Thoracic aorta (tissue), 2 donors: ENCODE data around the gene PKD1L1. TPM values are rescaled to one million over a fixed set of nuclear protein-coding genes. Genes with fewer than 3 reads are reported as not detected.
A peak's percentile ranks its signal among the peaks of the same experiment; 100 is the strongest.

ENCODE experiments used
- ATAC-seq: fragments of 150-250 bp; one replicate; pipeline ENCODE4 v1.8.0; 2017; ENCODE audit warnings: low read depth; ENCODE audit not compliant: insufficient number of reproducible peaks, low FRiP score
- DNase-seq: peaks from one replicate; pipeline ENCODE4 v3.0.0-alpha.2; 2020; ENCODE audit warnings: low spot score
- H3K27ac ChIP-seq, 2 donors: fragments of 200-600 bp; sonication (generic); 1 replicate in 1 of 2; 2 replicates in 1 of 2; pipeline ENCODE4 v1.5.1; 2016; ENCODE audit warnings: mild to moderate bottlenecking in 2 of 2, moderate library complexity in 2 of 2
- H3K27me3 ChIP-seq: fragments of 200-600 bp; sonication (generic); replicated peaks from 2 replicates; pipeline ENCODE4 v1.6.0; 2016; ENCODE audit warnings: mild to moderate bottlenecking; ENCODE audit not compliant: insufficient read depth
- H3K36me3 ChIP-seq: fragments of 200-600 bp; sonication (generic); one replicate; pipeline ENCODE4 v1.5.1; 2016
- H3K4me1 ChIP-seq, 2 donors: fragments of 200-600 bp; sonication (generic); 1 replicate in 1 of 2; 2 replicates in 1 of 2; pipeline versions ENCODE4 v1.5.1 to v1.6.0; 2016; ENCODE audit warnings: low read depth in 2 of 2, mild to moderate bottlenecking in 1 of 2; ENCODE audit not compliant: control insufficient read depth in 1 of 2
- H3K4me3 ChIP-seq: fragments of 200-600 bp; sonication (generic); 2 replicates; pipeline ENCODE4 v1.5.1; 2016; ENCODE audit warnings: mild to moderate bottlenecking
- H3K9me3 ChIP-seq: fragments of 200-600 bp; sonication (generic); 2 replicates; pipeline ENCODE4 v1.5.1; 2016
- total RNA-seq, 2 donors: library from RNA; depleted of rRNA; stranded (reverse); fragments of >200 nt; gene quantifications; one replicate each; pipeline versions ENCODE4 v1.1.0 to v1.2.3, GENCODE V29; 2016
- TF ChIP-seq, protein P1 (sequence below): fragments of 200-600 bp; sonication (generic); IDR thresholded peaks from one replicate; pipeline ENCODE4 v1.5.1; 2019; ENCODE audit warnings: antibody characterized with exemption

Gene PKD1L1, protein sequence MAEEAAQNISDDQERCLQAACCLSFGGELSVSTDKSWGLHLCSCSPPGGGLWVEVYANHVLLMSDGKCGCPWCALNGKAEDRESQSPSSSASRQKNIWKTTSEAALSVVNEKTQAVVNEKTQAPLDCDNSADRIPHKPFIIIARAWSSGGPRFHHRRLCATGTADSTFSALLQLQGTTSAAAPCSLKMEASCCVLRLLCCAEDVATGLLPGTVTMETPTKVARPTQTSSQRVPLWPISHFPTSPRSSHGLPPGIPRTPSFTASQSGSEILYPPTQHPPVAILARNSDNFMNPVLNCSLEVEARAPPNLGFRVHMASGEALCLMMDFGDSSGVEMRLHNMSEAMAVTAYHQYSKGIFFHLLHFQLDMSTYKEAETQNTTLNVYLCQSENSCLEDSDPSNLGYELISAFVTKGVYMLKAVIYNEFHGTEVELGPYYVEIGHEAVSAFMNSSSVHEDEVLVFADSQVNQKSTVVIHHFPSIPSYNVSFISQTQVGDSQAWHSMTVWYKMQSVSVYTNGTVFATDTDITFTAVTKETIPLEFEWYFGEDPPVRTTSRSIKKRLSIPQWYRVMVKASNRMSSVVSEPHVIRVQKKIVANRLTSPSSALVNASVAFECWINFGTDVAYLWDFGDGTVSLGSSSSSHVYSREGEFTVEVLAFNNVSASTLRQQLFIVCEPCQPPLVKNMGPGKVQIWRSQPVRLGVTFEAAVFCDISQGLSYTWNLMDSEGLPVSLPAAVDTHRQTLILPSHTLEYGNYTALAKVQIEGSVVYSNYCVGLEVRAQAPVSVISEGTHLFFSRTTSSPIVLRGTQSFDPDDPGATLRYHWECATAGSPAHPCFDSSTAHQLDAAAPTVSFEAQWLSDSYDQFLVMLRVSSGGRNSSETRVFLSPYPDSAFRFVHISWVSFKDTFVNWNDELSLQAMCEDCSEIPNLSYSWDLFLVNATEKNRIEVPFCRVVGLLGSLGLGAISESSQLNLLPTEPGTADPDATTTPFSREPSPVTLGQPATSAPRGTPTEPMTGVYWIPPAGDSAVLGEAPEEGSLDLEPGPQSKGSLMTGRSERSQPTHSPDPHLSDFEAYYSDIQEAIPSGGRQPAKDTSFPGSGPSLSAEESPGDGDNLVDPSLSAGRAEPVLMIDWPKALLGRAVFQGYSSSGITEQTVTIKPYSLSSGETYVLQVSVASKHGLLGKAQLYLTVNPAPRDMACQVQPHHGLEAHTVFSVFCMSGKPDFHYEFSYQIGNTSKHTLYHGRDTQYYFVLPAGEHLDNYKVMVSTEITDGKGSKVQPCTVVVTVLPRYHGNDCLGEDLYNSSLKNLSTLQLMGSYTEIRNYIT (N-terminal part only)
- total RNA-seq, result under 1 TPM; 0.14 to 0.85 TPM

DNA sequence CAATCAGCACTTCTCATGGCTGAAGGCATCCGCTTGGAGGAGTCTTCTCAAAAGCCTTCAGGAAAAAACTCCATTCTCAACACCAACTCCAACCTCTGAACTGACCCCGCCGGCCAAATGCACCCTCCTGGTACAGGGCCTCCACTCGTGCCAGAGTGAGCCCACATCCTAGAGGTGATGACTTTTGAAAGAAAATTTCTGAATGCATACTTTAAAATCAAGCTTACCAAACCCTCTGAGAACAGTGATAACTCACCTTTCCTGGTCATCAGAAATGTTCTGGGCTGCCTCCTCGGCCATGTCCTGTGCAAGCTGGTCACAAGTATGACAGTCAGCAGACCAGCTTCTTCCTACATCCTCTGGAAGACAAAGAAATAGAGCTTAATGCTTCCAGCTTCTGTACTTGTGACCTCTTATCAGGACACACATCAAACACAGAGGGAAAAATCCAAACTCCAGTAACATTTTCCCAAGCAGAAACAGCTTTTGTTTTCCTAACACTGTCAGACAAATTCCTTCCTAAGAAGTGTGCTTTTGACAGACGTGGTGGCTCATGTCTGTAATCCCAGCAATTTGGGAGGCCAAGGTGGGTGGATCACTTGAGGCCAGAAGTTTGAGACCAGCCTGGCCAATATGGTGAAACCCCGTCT lies at the start of gene PKD1L1:
Gene PKD1L1 (minus strand): TSS at position 326 of the 650 bp plus-strand sequence. CDS start 26 bp downstream, at position 300.
- DNase-seq (no peak), ATAC-seq (no peak)
- Histone ChIP-seq H3K27ac (no peak within 1 kb of the TSS), H3K36me3 (no peaks in the 10 kb centered on the region), H3K27me3 (no peaks in the 10 kb centered on the region), H3K4me1 (no peaks in the 10 kb centered on the region), H3K4me3 (no peak within 1 kb of the TSS), H3K9me3 (no peaks in the 10 kb centered on the region)
- TF ChIP-seq, protein P1, sequence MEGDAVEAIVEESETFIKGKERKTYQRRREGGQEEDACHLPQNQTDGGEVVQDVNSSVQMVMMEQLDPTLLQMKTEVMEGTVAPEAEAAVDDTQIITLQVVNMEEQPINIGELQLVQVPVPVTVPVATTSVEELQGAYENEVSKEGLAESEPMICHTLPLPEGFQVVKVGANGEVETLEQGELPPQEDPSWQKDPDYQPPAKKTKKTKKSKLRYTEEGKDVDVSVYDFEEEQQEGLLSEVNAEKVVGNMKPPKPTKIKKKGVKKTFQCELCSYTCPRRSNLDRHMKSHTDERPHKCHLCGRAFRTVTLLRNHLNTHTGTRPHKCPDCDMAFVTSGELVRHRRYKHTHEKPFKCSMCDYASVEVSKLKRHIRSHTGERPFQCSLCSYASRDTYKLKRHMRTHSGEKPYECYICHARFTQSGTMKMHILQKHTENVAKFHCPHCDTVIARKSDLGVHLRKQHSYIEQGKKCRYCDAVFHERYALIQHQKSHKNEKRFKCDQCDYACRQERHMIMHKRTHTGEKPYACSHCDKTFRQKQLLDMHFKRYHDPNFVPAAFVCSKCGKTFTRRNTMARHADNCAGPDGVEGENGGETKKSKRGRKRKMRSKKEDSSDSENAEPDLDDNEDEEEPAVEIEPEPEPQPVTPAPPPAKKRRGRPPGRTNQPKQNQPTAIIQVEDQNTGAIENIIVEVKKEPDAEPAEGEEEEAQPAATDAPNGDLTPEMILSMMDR, result no peak

DNA sequence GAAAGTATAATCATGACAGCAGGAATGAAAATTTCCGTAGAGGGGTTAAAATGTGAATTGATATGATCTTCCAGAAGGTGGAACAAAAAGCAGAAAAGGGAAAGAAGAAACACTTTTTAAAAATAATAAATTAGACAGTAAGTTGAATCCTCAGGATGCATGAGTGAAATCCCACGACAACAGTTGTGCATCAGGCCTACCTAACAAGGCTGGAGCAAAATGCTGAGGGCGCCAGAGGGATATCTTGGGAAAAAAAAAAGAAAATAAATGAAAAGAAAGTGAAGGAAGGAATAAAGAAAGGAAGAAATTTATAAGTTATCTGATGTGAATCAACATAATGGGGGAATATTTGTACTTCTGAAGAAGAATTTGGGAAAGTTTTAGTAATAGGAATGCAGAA lies 44.2 kb upstream of the PKD1L1 start:
- Histone ChIP-seq H3K9me3 (no peaks in the 10 kb centered on the region), H3K27me3 (no peaks in the 10 kb centered on the region), H3K4me3 (peak overlapping the region; percentile 87), H3K36me3 (no peaks in the 10 kb centered on the region), H3K27ac (peak overlapping the region in 1 of 2 donors; percentile 20), H3K4me1 (peaks cover 0 to 10% of the 10 kb centered on the region in 2 donors)
- TF ChIP-seq, protein P1, result no peak
- no peak for ATAC-seq
- no peak for DNase-seq

GRCh38 chr7:47991741-47992311 lies 43.6 kb upstream of the PKD1L1 start:
- Histone ChIP-seq H3K4me1 (peaks cover 0 to 10% of the 10 kb centered on the region in 2 donors), H3K4me3 (peak overlapping the region; percentile 87), H3K36me3 (no peaks in the 10 kb centered on the region), H3K27me3 (no peaks in the 10 kb centered on the region), H3K27ac (peak overlapping the region in 1 of 2 donors; percentile 20), H3K9me3 (no peaks in the 10 kb centered on the region)
- TF ChIP-seq, protein P1, result peak; percentile 54
- ATAC-seq, result peak; percentile 79
- peak; percentile 70 for DNase-seq

DNA sequence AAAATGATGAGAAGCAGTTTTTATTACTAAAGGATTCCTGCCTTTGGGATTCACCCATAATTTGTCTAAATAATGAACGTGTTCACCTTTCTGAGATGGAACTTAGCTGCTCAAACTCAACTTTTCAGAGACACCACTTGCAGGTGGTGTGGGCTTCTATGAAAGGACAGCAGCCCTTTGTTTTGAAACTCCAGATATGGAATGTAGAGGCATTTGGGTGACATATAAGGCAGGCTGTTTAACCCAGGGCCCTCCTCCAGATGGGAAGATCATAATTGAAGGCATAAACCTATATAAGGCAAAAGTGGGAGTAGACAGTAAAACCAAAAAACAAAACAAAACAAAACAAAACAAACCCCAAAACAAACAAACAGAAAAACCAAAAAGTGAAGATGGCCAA lies 43.0 kb upstream of the PKD1L1 start:
- Histone ChIP-seq H3K36me3 (no peaks in the 10 kb centered on the region), H3K4me1 (peaks cover 0 to 10% of the 10 kb centered on the region in 2 donors), H3K27ac (no peak overlapping the region), H3K9me3 (no peaks in the 10 kb centered on the region), H3K4me3 (peak overlapping the region; percentile 87), H3K27me3 (no peaks in the 10 kb centered on the region)
- ATAC-seq, result no peak
- DNase-seq, result no peak
- TF ChIP-seq, protein P1, result no peak
